Mesendoderm (in vitro differentiated cells): Measurements from ENCODE around the gene TAF8.

ENCODE experiments used
- DNase-seq: peaks from one replicate; pipeline ENCODE4 v3.0.0; 2013
- H2AK5ac ChIP-seq: 2 replicates; pipeline ENCODE4 v1.6.1; 2013; ENCODE audit warnings: low read length, inconsistent platforms
- H2BK120ac ChIP-seq: 2 replicates; pipeline ENCODE4 v1.6.1; 2013; ENCODE audit warnings: low read depth, mild to moderate bottlenecking, low read length, moderate library complexity, mixed read lengths
- H2BK15ac ChIP-seq: replicated peaks from 2 replicates; pipeline ENCODE4 v1.6.1; 2013; ENCODE audit warnings: low read depth, mild to moderate bottlenecking, moderate library complexity
- H2BK5ac ChIP-seq: 2 replicates; pipeline ENCODE4 v1.6.1; 2013; ENCODE audit warnings: low read length, inconsistent platforms
- H3K18ac ChIP-seq: 2 replicates; pipeline ENCODE4 v1.6.1; 2013; ENCODE audit warnings: mild to moderate bottlenecking, low read length, mixed read lengths
- H3K23ac ChIP-seq: one replicate; pipeline ENCODE4 v1.6.1; 2013; ENCODE audit warnings: low read length
- H3K27ac ChIP-seq: 2 replicates; pipeline ENCODE4 v1.5.1; 2013; ENCODE audit warnings: low read depth, mild to moderate bottlenecking, inconsistent platforms, low read length, moderate library complexity
- H3K27me3 ChIP-seq: 2 replicates; pipeline ENCODE4 v1.6.1; 2013; ENCODE audit warnings: low read length, control low read depth, mild to moderate bottlenecking, inconsistent platforms; ENCODE audit not compliant: insufficient read depth, poor library complexity
- H3K36me3 ChIP-seq: 2 replicates; pipeline ENCODE4 v1.6.1; 2013; ENCODE audit warnings: low read length, inconsistent platforms; ENCODE audit not compliant: control insufficient read depth, insufficient read depth
- H3K4ac ChIP-seq: one replicate; pipeline ENCODE4 v1.6.1; 2013; ENCODE audit warnings: low read depth, mild to moderate bottlenecking, low read length, moderate library complexity
- H3K4me1 ChIP-seq: 2 replicates; pipeline ENCODE4 v1.6.1; 2013; ENCODE audit warnings: low read depth, low read length, inconsistent platforms; ENCODE audit not compliant: control insufficient read depth
- H3K4me2 ChIP-seq: 2 replicates; pipeline ENCODE4 v1.6.1; 2013; ENCODE audit warnings: low read length
- H3K4me3 ChIP-seq: 2 replicates; pipeline ENCODE4 v1.5.1; 2013; ENCODE audit warnings: mild to moderate bottlenecking, low read length
- H3K56ac ChIP-seq: one replicate; pipeline ENCODE4 v1.6.1; 2013; ENCODE audit warnings: low read length
- H3K79me1 ChIP-seq: 2 replicates; pipeline ENCODE4 v1.6.1; 2013; ENCODE audit warnings: low read length, inconsistent platforms
- H3K79me2 ChIP-seq: 2 replicates; pipeline ENCODE4 v1.6.1; 2013; ENCODE audit warnings: mild to moderate bottlenecking, low read length; ENCODE audit not compliant: control insufficient read depth, insufficient read depth
- H3K9ac ChIP-seq: 2 replicates; pipeline ENCODE4 v1.6.1; 2013; ENCODE audit warnings: low read length, inconsistent platforms
- H4K5ac ChIP-seq: one replicate; pipeline ENCODE4 v1.6.1; 2013; ENCODE audit warnings: low read length
- H4K8ac ChIP-seq: one replicate; pipeline ENCODE4 v1.6.1; 2013; ENCODE audit warnings: low read depth, mild to moderate bottlenecking, control low read depth, low read length, moderate library complexity
- WGBS: extraction: QIAGEN DNeasy Blood & Tissue Kit; methylation state at CpG from one replicate; pipeline ENCODE4 v1.1.7; 2013; ENCODE audit warnings: low lambda C conversion rate, missing lambda C conversion rate; ENCODE audit not compliant: insufficient coverage; ENCODE audit errors: extremely low coverage; 5-methylcytosine and 5-hydroxymethylcytosine counted together

TAF8 gene

DNA sequence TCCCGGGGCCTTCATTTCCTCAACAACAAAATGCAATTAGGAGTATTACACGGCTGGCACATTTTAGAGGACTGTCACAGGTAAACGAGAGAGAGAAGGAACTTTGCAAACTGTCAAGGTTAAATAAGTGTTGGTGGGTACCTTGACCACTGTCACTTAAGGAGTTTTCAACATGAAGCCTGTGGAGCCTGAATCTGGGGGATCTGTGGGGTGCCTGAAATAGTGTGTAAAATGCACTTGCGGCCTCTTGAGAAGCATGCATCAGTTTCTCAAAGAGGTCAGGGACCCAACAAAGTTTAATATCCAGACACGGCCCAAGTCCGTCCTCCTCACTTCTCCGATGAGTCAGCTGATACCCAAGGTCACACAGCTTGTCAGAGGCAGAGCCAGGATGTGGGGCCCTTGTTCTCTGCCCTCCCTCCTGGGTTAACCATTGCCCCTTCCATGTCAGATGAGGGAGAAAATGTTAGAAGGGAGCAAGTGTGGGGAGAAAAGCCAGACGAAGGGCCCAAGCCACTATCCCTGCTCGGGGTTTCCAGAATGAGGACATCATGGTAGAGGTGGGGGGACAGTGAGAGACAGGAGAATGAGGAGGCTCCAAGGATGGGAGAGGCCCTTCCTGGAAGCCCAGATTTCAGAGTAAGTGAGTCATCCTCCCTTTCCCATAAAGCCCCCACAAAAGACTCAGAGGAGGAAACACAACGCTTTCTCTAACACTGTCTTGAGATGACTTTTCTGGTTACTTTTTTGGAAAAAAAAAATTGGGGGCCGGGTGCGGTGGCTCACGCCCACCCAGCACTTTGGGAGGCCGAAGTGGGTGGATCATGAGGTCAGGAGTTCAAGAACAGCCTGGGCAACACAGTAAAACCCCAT is 49.9 kb downstream of the TAF8 start:
- no peak overlapping the region for H3K18ac ChIP-seq
- H3K79me2 ChIP-seq = no peaks in the 10 kb centered on the region
- no peak overlapping the region for H3K23ac ChIP-seq
- no peaks in the 10 kb centered on the region for H3K4me1 ChIP-seq
- H2BK5ac ChIP-seq = no peak overlapping the region
- no peak overlapping the region for H3K27ac ChIP-seq
- no peak overlapping the region for H2BK120ac ChIP-seq
- H3K9ac ChIP-seq = no peak overlapping the region
- no peak overlapping the region for H3K4ac ChIP-seq
- no peaks in the 10 kb centered on the region for H3K79me1 ChIP-seq
- no peaks in the 10 kb centered on the region for H3K27me3 ChIP-seq
- no peak overlapping the region for H3K56ac ChIP-seq
- no peak overlapping the region for H2AK5ac ChIP-seq
- no peak overlapping the region for H4K8ac ChIP-seq
- DNase-seq = no peak
- no peak overlapping the region for H3K4me3 ChIP-seq
- no CpG with 5 or more reads among the region's 14 CpGs for WGBS
- no peak overlapping the region for H2BK15ac ChIP-seq
- H3K36me3 ChIP-seq = no peaks in the 10 kb centered on the region
- no peak overlapping the region for H4K5ac ChIP-seq
- H3K4me2 ChIP-seq = no peak overlapping the region

DNA sequence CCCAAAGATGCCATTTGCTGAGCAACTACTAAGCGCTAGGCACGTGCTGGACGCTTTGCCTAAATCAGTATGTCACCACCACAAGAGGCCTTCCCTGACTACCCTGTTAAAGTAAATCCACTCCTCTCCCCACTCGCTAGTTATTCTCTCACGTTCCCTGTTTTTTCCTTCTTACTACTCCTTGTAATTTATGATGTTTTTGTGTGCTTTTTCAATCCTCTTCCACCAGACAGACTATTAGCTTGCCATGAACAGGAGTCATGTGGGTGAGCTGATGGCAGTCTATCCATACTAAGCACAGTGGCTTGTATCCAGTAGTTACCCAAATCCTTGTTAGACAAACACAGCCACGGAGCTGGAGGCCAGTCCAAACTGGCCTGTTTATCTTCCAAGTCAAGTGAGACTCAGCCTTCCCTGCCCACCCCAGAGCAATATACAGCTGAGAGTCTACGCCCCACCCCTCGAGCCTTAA is 50.9 kb downstream of the TAF8 start:
- no peaks in the 10 kb centered on the region for H3K79me1 ChIP-seq
- peaks cover 2% of the 10 kb centered on the region for H3K36me3 ChIP-seq
- H3K4me3 ChIP-seq = no peak overlapping the region
- H4K5ac ChIP-seq = no peak overlapping the region
- no peak overlapping the region for H2AK5ac ChIP-seq
- H3K23ac ChIP-seq = no peak overlapping the region
- no peak overlapping the region for H3K27ac ChIP-seq
- H3K4ac ChIP-seq = no peak overlapping the region
- no peaks in the 10 kb centered on the region for H3K27me3 ChIP-seq
- WGBS = no CpG with 5 or more reads among the region's 8 CpGs
- H3K56ac ChIP-seq = no peak overlapping the region
- no peak overlapping the region for H4K8ac ChIP-seq
- DNase-seq = no peak
- H3K4me1 ChIP-seq = no peaks in the 10 kb centered on the region
- no peaks in the 10 kb centered on the region for H3K79me2 ChIP-seq
- H3K18ac ChIP-seq = no peak overlapping the region
- H2BK120ac ChIP-seq = no peak overlapping the region
- no peak overlapping the region for H3K4me2 ChIP-seq
- H3K9ac ChIP-seq = no peak overlapping the region
- no peak overlapping the region for H2BK5ac ChIP-seq
- H2BK15ac ChIP-seq = no peak overlapping the region

GRCh38 chr6:42103216-42103615 is 52.9 kb downstream of the TAF8 start:
- Histone ChIP-seq H2BK15ac (no peak overlapping the region), H3K79me1 (no peaks in the 10 kb centered on the region), H4K5ac (no peak overlapping the region), H4K8ac (no peak overlapping the region), H3K79me2 (no peaks in the 10 kb centered on the region), H3K4me2 (no peak overlapping the region), H3K36me3 (peaks cover 2% of the 10 kb centered on the region), H2BK120ac (no peak overlapping the region), H3K27me3 (no peaks in the 10 kb centered on the region), H3K27ac (no peak overlapping the region), H3K4me1 (no peaks in the 10 kb centered on the region), H2BK5ac (no peak overlapping the region), H3K56ac (no peak overlapping the region), H3K9ac (no peak overlapping the region), H3K23ac (no peak overlapping the region), H3K4me3 (no peak overlapping the region), H2AK5ac (no peak overlapping the region), H3K18ac (no peak overlapping the region), H3K4ac (no peak overlapping the region)
- WGBS = no CpG with 5 or more reads among the region's 7 CpGs
- DNase-seq = no peak

- Histone ChIP-seq H3K18ac (no peak overlapping the region), H3K56ac (peak overlapping the region; percentile 88), H2BK5ac (no peak overlapping the region), H2BK15ac (no peak overlapping the region), H4K8ac (no peak overlapping the region), H3K4me2 (no peak overlapping the region), H2BK120ac (no peak overlapping the region), H2AK5ac (no peak overlapping the region), H3K4ac (no peak overlapping the region), H3K79me2 (no peaks in the 10 kb centered on the region), H4K5ac (no peak overlapping the region), H3K79me1 (no peaks in the 10 kb centered on the region), H3K36me3 (peaks cover 2% of the 10 kb centered on the region), H3K27me3 (no peaks in the 10 kb centered on the region), H3K23ac (no peak overlapping the region), H3K27ac (no peak overlapping the region), H3K4me1 (no peaks in the 10 kb centered on the region), H3K9ac (peak overlapping the region; percentile 74), H3K4me3 (no peak overlapping the region)
- DNase-seq = no peak
- no CpG with 5 or more reads among the region's 12 CpGs for WGBS
These were observed 53.4 kb downstream of the TAF8 start for GRCh38 chr6:42103753-42104094.

GRCh38 chr6:42104095-42104803 is 53.9 kb downstream of the TAF8 start:
- H3K9ac ChIP-seq = peak overlapping the region; percentile 74
- no peaks in the 10 kb centered on the region for H3K4me1 ChIP-seq
- H3K4me3 ChIP-seq = peak overlapping the region; percentile 30
- no peak overlapping the region for H2AK5ac ChIP-seq
- no peaks in the 10 kb centered on the region for H3K79me1 ChIP-seq
- H3K27ac ChIP-seq = no peak overlapping the region
- no peak overlapping the region for H2BK120ac ChIP-seq
- H3K56ac ChIP-seq = peak overlapping the region; percentile 88
- peak; percentile 88 for DNase-seq
- H4K5ac ChIP-seq = no peak overlapping the region
- no peaks in the 10 kb centered on the region for H3K79me2 ChIP-seq
- H4K8ac ChIP-seq = no peak overlapping the region
- H3K36me3 ChIP-seq = peaks cover 2% of the 10 kb centered on the region
- H3K18ac ChIP-seq = peak overlapping the region; percentile 41
- H3K27me3 ChIP-seq = no peaks in the 10 kb centered on the region
- H3K4me2 ChIP-seq = peak overlapping the region; percentile 67
- no peak overlapping the region for H3K4ac ChIP-seq
- no peak overlapping the region for H2BK15ac ChIP-seq
- no peak overlapping the region for H3K23ac ChIP-seq
- H2BK5ac ChIP-seq = no peak overlapping the region
- WGBS = no CpG with 5 or more reads among the region's 66 CpGs
